Transverse colon (tissue), 4 donors: Measurements from ENCODE around the gene FER. TPM values are rescaled to one million over a fixed set of nuclear protein-coding genes. Genes with fewer than 3 reads are reported as not detected.

Source experiments
- DNase-seq: peaks from one replicate; pipeline ENCODE4 v3.0.0-alpha.2; 2019
- H3K27ac ChIP-seq, 4 donors: fragments of 200-600 bp; sonication (generic); 2 replicates each; pipeline ENCODE4 v1.5.1; 2016 to 2018; ENCODE audit warnings: inconsistent platforms in 4 of 4
- H3K27me3 ChIP-seq: fragments of 200-600 bp; sonication (generic); 2 replicates; pipeline ENCODE4 v1.5.1; 2017; ENCODE audit warnings: inconsistent platforms
- H3K36me3 ChIP-seq, 4 donors: fragments of 200-600 bp; sonication (generic); 2 replicates each; pipeline ENCODE4 v1.5.1; 2017 to 2019; ENCODE audit warnings: inconsistent platforms in 4 of 4
- H3K4me1 ChIP-seq, 4 donors: fragments of 200-600 bp; sonication (generic); 2 replicates each; pipeline ENCODE4 v1.5.1; 2017 to 2020; ENCODE audit warnings: inconsistent platforms in 4 of 4
- H3K4me3 ChIP-seq, 4 donors: fragments of 200-600 bp; sonication (generic); 1 replicate in 1 of 4; 2 replicates in 3 of 4; pipeline versions ENCODE4 v1.5.1 to v1.6.1; 2017 to 2019; ENCODE audit warnings: inconsistent platforms in 4 of 4
- H3K9me3 ChIP-seq, 2 donors: fragments of 200-600 bp; sonication (generic); 2 replicates each; pipeline ENCODE4 v1.5.1; 2017 to 2019; ENCODE audit warnings: inconsistent platforms in 2 of 2
- CTCF ChIP-seq, 5 experiments: fragments of 200-600 bp in 3 of 5; fragments of 450-650 bp in 2 of 5; sonication (generic) in 3 of 5; IDR thresholded peaks; 1 replicate in 2 of 5; 2 replicates in 3 of 5; pipeline ENCODE4 v1.5.1; 2016 to 2017; ENCODE audit warnings: antibody characterized with exemption in 5 of 5, inconsistent platforms in 3 of 5, mild to moderate bottlenecking in 2 of 5, moderate library complexity in 1 of 5
- EP300 ChIP-seq: sonication (generic); formaldehyde crosslinking; IDR thresholded peaks from one replicate; pipeline ENCODE4 v1.6.1; 2017; ENCODE audit warnings: antibody characterized with exemption, low read depth
- POLR2A ChIP-seq: fragments of 450-650 bp; IDR thresholded peaks from one replicate; pipeline ENCODE4 v1.6.1; 2016; ENCODE audit warnings: antibody characterized with exemption, mild to moderate bottlenecking, moderate library complexity
- POLR2AphosphoS5 ChIP-seq, 3 donors: sonication (generic); formaldehyde crosslinking; IDR thresholded peaks; one replicate each; pipeline ENCODE4 v1.6.1; 2016; ENCODE audit warnings: antibody characterized with exemption in 3 of 3
- whole genome bisulfite sequencing, 2 donors: methylation state at CpG; one replicate each; pipeline ENCODE4 v1.1.5; 2018; ENCODE audit warnings: low coverage in 1 of 2; 5-methylcytosine and 5-hydroxymethylcytosine counted together
- in situ Hi-C, 4 donors: fragments of 200-750 bp; cut with MboI; loops; one replicate each; pipeline versions ENCODE4 v1.15.0 to v1.15.1; 2017; ENCODE audit warnings: low sequenced_read_pairs in 3 of 4, low pct_ligation_motif_present in 1 of 4, low pct_unique_long_range_greater_than_20kb in 1 of 4
- intact Hi-C: fragments of 100-400 bp; cut with DNase I; formaldehyde crosslinking; loops from one replicate; pipeline ENCODE4 v1.15.1; 2023; ENCODE audit warnings: low total_unique reads
- total RNA-seq, 4 donors: library from RNA; depleted of rRNA; stranded (reverse); fragments of >200 nt; gene quantifications; one replicate each; pipeline ENCODE4 v1.1.0, GENCODE V29; 2016

Gene FER
- total RNA-seq, 4 donors from 2014 or later: 7.5 to 25.5 (median 13.1) TPM

- in situ Hi-C loops (no loop called here), intact Hi-C loops (no loop called here)
- H3K27me3 ChIP-seq: no peaks in the 10 kb centered on the region
- H3K36me3 ChIP-seq: no peaks in the 10 kb centered on the region
- H3K4me1 ChIP-seq: peaks cover 0 to 15% (median 5%) of the 10 kb centered on the region in 4 donors
- no peaks in the 10 kb centered on the region for H3K9me3 ChIP-seq
- H3K4me3 ChIP-seq: no peak overlapping the region
- DNase-seq: no peak
- WGBS, 2 donors: 90 to 93% methylated on average over 3 of the region's 3 CpGs
- no peak overlapping the region for H3K27ac ChIP-seq
- TF ChIP-seq CTCF (IDR thresholded peaks at IDR 0.05) (no peak), EP300 (no peak), POLR2AphosphoS5 (IDR thresholded peaks at IDR 0.05) (no peak), POLR2A (no peak)
Observed at GRCh38 chr5:109146591-109146990, 398.9 kb downstream of the FER start.

GRCh38 chr5:109152565-109152964, 404.9 kb downstream of the FER start:
- intact Hi-C loops (no loop called here), in situ Hi-C loops (no loop called here)
- Histone ChIP-seq H3K27me3 (no peaks in the 10 kb centered on the region), H3K27ac (no peak overlapping the region), H3K4me3 (no peak overlapping the region), H3K36me3 (no peaks in the 10 kb centered on the region), H3K9me3 (no peaks in the 10 kb centered on the region), H3K4me1 (peaks cover 0 to 6% (median 3%) of the 10 kb centered on the region in 4 donors)
- TF ChIP-seq EP300: no peak
- WGBS, 2 donors: 56 to 59% methylated on average over 4 of the region's 4 CpGs
- no peak for DNase-seq

GRCh38 chr5:109155625-109156024, 407.9 kb downstream of the FER start:
- Histone ChIP-seq H3K4me1 (peaks cover 0 to 6% (median 3%) of the 10 kb centered on the region in 4 donors), H3K36me3 (no peaks in the 10 kb centered on the region), H3K9me3 (no peaks in the 10 kb centered on the region), H3K4me3 (no peak overlapping the region), H3K27me3 (no peaks in the 10 kb centered on the region), H3K27ac (no peak overlapping the region)
- DNase-seq: no peak
- in situ Hi-C loops: no loop called here
- intact Hi-C loops: no loop called here
- no peak for TF ChIP-seq EP300
- no peak for TF ChIP-seq CTCF (IDR thresholded peaks at IDR 0.05)
- no peak for TF ChIP-seq POLR2AphosphoS5 (IDR thresholded peaks at IDR 0.05)
- TF ChIP-seq POLR2A: no peak

- in situ Hi-C loops: no loop called here
- TF ChIP-seq EP300 (no peak), CTCF (IDR thresholded peaks at IDR 0.05) (no peak), POLR2AphosphoS5 (IDR thresholded peaks at IDR 0.05) (no peak), POLR2A (no peak)
- peaks cover 0 to 6% (median 3%) of the 10 kb centered on the region in 4 donors for H3K4me1 ChIP-seq
Observed at GRCh38 chr5:109156885-109157284, 409.2 kb downstream of the FER start.

GRCh38 chr5:109160468-109160867, 412.8 kb downstream of the FER start:
- WGBS, 2 donors: 88 to 92% methylated on average over 3 of the region's 3 CpGs
- TF ChIP-seq CTCF (IDR thresholded peaks at IDR 0.05) (no peak), POLR2A (no peak)
- Histone ChIP-seq H3K27me3 (no peaks in the 10 kb centered on the region), H3K4me1 (no peaks in the 10 kb centered on the region), H3K27ac (no peak overlapping the region), H3K36me3 (no peaks in the 10 kb centered on the region), H3K9me3 (no peaks in the 10 kb centered on the region), H3K4me3 (no peak overlapping the region)
- DNase-seq: no peak
- intact Hi-C loops: no loop called here
- in situ Hi-C loops: no loop called here

More at GRCh38 chr5:109156885-109157284, 409.2 kb downstream of the FER start:
- no peak for DNase-seq
- Histone ChIP-seq H3K4me3 (no peak overlapping the region), H3K27me3 (no peaks in the 10 kb centered on the region), H3K9me3 (no peaks in the 10 kb centered on the region), H3K36me3 (no peaks in the 10 kb centered on the region), H3K27ac (no peak overlapping the region)
- intact Hi-C loops: no loop called here
